Activated CD8-positive, alpha-beta T cell treated with anti-CD3 and anti-CD28 coated beads, Interleukin-2, amount 10 ng/mL, durations not matched to agents 7 days and 5 days (primary cell): ENCODE data around the gene SPTBN1. TPM values are rescaled to one million over a fixed set of nuclear protein-coding genes. Genes with fewer than 3 reads are reported as not detected.
"Not testable (repeated sequence)": the region's sequence is repeated elsewhere in the genome, so short reads cannot be mapped to it uniquely, and the experiment has no call there.

ENCODE experiments used
- ATAC-seq: fragments of 150-1000 bp; cut with Tn5 transposase; one replicate; pipeline ENCODE4 v1.10.0; 2021; ENCODE audit warnings: moderate library complexity
- CTCF ChIA-PET: fragments of 350-600 bp; sonication (Branson Sonifier 250); formaldehyde crosslinking; loops from one replicate; lab custom pipeline; 2021; ENCODE audit warnings: antibody characterized with exemption; lab: Charles Lee
- POLR2A ChIA-PET: fragments of 350-600 bp; sonication (Branson Sonifier 250); formaldehyde crosslinking; loops from one replicate; lab custom pipeline; 2021; ENCODE audit warnings: antibody characterized with exemption; lab: Charles Lee
- DNase-seq: peaks from one replicate; pipeline ENCODE4 v3.0.0-alpha.2; 2020
- H3K27ac Mint-ChIP-seq: one replicate; pipeline ENCODE4 v1.8.0; 2021; ENCODE audit warnings: mild to moderate bottlenecking, mixed read lengths
- H3K27me3 Mint-ChIP-seq: one replicate; pipeline ENCODE4 v1.8.0; 2021; ENCODE audit warnings: low read depth, mixed read lengths
- H3K36me3 Mint-ChIP-seq: one replicate; pipeline ENCODE4 v1.8.0; 2021; ENCODE audit warnings: low read depth, mixed read lengths
- H3K4me1 Mint-ChIP-seq: one replicate; pipeline ENCODE4 v1.8.0; 2021; ENCODE audit warnings: low read depth, mixed read lengths
- H3K4me3 Mint-ChIP-seq: one replicate; pipeline ENCODE4 v1.8.0; 2021; ENCODE audit warnings: mild to moderate bottlenecking, mixed read lengths
- H3K9me3 Mint-ChIP-seq: one replicate; pipeline ENCODE4 v1.8.0; 2022; ENCODE audit warnings: mixed read lengths; ENCODE audit not compliant: insufficient read depth
- total RNA-seq, 2 experiments: library from RNA; stranded (reverse); gene quantifications; one replicate each; pipeline ENCODE4 v1.2.3, GENCODE V29; 2021

SPTBN1 gene
- total RNA-seq, 2 experiments from 2014 or later, result 140 to 147 TPM

DNA sequence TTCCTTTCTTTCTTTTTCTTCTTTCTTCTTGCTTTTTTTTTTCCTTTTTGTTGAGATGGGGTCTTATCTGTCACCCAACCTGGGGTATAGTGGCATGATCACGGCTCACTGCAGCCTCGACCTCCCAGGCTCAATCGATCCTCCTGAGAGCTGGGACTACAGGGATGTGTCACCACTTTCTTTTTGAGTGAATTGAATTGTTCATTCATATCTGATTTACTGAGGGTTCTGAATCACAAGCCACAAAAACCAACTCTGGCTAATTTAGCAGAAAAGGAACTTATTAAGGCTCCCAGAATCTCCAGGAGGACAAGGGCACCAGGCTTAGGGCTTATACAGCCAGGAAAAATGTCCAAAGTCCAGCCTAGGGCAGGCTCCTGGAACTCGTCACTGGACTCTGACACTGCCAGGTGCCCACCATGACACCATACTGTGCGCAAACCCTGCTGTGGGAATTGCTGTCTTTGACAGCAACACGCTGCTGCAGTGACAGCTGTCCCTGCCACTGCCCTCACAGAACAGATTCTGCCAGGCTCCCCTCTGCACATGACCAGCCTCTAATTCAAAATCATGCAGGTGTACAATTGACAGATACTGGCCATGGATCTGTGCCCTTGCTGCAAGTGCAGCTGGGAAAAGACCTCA, 224.4 kb downstream of the SPTBN1 start:
- Mint-ChIP-seq H3K9me3 (no peaks in the 10 kb centered on the region), H3K36me3 (peaks cover 2% of the 10 kb centered on the region), H3K27ac (peak overlapping the region; percentile 79), H3K4me1 (peaks cover 60% of the 10 kb centered on the region), H3K4me3 (peak overlapping the region; percentile 68), H3K27me3 (peaks cover 20% of the 10 kb centered on the region)
- ChIA-PET POLR2A (interaction anchor here (0.7 kb wide), 1 partner anchor 626 kb away, joined by 3 read pairs; no protein-coding TSS in a partner anchor), CTCF (interaction anchor here (0.7 to 7.8 kb wide), 9 partner anchors 8 to 158 kb away, joined by 3 to 84 read pairs (median 4); no protein-coding TSS in a partner anchor)
- peak; percentile 75 for ATAC-seq
- DNase-seq, result peak; percentile 50

DNA sequence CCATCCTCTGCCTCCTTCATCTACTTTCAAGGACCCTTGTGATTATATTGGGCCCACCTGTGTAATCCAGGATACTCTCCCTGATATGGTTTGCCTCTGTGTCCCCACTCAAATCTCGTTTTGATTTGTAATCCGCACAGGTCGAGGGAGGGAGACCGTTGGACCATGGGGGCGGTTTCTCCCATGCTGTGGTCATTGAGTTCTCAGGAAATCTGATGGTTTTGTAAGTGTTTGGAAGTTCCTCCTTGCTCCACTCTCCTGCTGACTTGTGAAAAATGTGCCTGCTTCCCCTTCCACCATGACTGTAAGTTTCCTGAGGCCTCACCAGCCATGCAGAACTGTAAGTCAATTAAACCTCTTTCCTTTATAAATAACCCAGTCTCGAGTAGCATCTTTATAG, 225.3 kb downstream of the SPTBN1 start:
- Mint-ChIP-seq H3K36me3 (peaks cover 2% of the 10 kb centered on the region), H3K4me3 (no peak overlapping the region), H3K9me3 (no peaks in the 10 kb centered on the region), H3K27me3 (peaks cover 16% of the 10 kb centered on the region), H3K27ac (peak overlapping the region; percentile 21), H3K4me1 (peaks cover 57% of the 10 kb centered on the region)
- ChIA-PET POLR2A (interaction anchor here (0.5 kb wide), 1 partner anchor 122 kb away, joined by 3 read pairs; no protein-coding TSS in a partner anchor), CTCF (interaction anchor here (0.7 to 7.8 kb wide), 6 partner anchors 9 to 159 kb away, joined by 3 to 84 read pairs (median 4); no protein-coding TSS in a partner anchor)
- no peak for ATAC-seq
- no peak for DNase-seq

- DNase-seq (no peak), ATAC-seq (no peak)
- Mint-ChIP-seq H3K4me1 (peaks cover 59% of the 10 kb centered on the region), H3K4me3 (no peak overlapping the region), H3K27ac (no peak overlapping the region), H3K9me3 (no peaks in the 10 kb centered on the region), H3K36me3 (peaks cover 2% of the 10 kb centered on the region), H3K27me3 (peaks cover 4% of the 10 kb centered on the region)
- ChIA-PET POLR2A (no interaction called here), CTCF (interaction anchor here (1.5 to 1.9 kb wide), 3 partner anchors 9 to 21 kb away, joined by 5 to 12 read pairs (median 8); no protein-coding TSS in a partner anchor)
These were observed 227.5 kb downstream of the SPTBN1 start for GRCh38 chr2:54683596-54683995.

DNA sequence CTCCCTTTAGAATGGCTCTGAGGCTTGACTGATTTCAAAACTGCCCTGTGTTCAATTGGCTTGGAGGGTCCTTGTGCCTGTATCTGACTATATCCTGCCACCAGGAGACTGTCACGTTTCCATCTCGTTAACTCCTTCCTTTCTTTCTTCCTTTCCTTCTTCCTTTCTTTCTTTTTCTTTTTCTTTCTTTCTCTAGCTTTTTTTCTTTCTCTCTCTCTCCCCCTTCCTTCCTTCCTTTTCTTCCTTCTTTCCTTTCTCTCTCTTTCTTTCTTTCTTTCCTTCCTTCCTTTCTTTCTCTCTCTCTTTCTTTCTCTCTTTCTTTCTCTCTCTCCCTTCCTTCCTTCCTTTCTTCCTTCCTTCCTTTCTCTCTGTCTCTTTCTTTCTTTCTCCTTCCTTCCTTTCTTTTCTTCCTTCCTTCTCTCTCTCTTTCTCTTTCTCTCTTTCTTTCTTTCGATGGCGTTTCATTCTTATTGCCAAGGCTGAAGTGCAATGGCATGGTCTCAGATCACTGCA, 229.2 kb downstream of the SPTBN1 start:
- peaks cover 3% of the 10 kb centered on the region for H3K9me3 Mint-ChIP-seq
- DNase-seq (no peak), ATAC-seq (no peak)
- CTCF ChIA-PET, result interaction anchor here (0.7 to 2.1 kb wide), 3 partner anchors 19 to 149 kb away, joined by 3 to 6 read pairs (median 3); no protein-coding TSS in a partner anchor
- H3K4me1 Mint-ChIP-seq, result peaks cover 50% of the 10 kb centered on the region
- H3K27ac Mint-ChIP-seq, result no peak overlapping the region
- no peak overlapping the region for H3K4me3 Mint-ChIP-seq
- H3K36me3 Mint-ChIP-seq, result peaks cover 2% of the 10 kb centered on the region
- POLR2A ChIA-PET, result no interaction called here
- peaks cover 9% of the 10 kb centered on the region for H3K27me3 Mint-ChIP-seq

GRCh38 chr2:54687595-54688152, 231.5 kb downstream of the SPTBN1 start:
- CTCF ChIA-PET, result interaction anchor here (1.9 kb wide), 1 partner anchor 17 kb away, joined by 10 read pairs; no protein-coding TSS in a partner anchor
- ATAC-seq (no peak), DNase-seq (no peak)
- Mint-ChIP-seq H3K36me3 (no peaks in the 10 kb centered on the region), H3K4me1 (peaks cover 34% of the 10 kb centered on the region), H3K27me3 (peaks cover 9% of the 10 kb centered on the region), H3K27ac (no peak overlapping the region), H3K9me3 (peaks cover 3% of the 10 kb centered on the region), H3K4me3 (no peak overlapping the region)
- POLR2A ChIA-PET, result no interaction called here

- POLR2A ChIA-PET, result no interaction called here
- H3K4me3 Mint-ChIP-seq, result no peak overlapping the region
- peaks cover 3% of the 10 kb centered on the region for H3K9me3 Mint-ChIP-seq
- ATAC-seq (no peak), DNase-seq (no peak)
- peaks cover 9% of the 10 kb centered on the region for H3K27me3 Mint-ChIP-seq
- H3K36me3 Mint-ChIP-seq, result no peaks in the 10 kb centered on the region
- H3K4me1 Mint-ChIP-seq, result peaks cover 18% of the 10 kb centered on the region
- H3K27ac Mint-ChIP-seq, result no peak overlapping the region
- CTCF ChIA-PET, result interaction anchor here (0.9 to 2.9 kb wide), 4 partner anchors 8 to 26 kb away, joined by 3 to 13 read pairs (median 7); no protein-coding TSS in a partner anchor
These were observed 235.5 kb downstream of the SPTBN1 start for GRCh38 chr2:54691445-54692135.

GRCh38 chr2:54692556-54692955, 236.4 kb downstream of the SPTBN1 start:
- no peak overlapping the region for H3K27ac Mint-ChIP-seq
- peaks cover 13% of the 10 kb centered on the region for H3K27me3 Mint-ChIP-seq
- CTCF ChIA-PET, result interaction anchor here (1.1 to 2.9 kb wide), 4 partner anchors 9 to 585 kb away, joined by 3 to 13 read pairs (median 7); no protein-coding TSS in a partner anchor
- DNase-seq (no peak), ATAC-seq (no peak)
- peaks cover 3% of the 10 kb centered on the region for H3K9me3 Mint-ChIP-seq
- no peak overlapping the region for H3K4me3 Mint-ChIP-seq
- POLR2A ChIA-PET, result no interaction called here
- no peaks in the 10 kb centered on the region for H3K36me3 Mint-ChIP-seq
- H3K4me1 Mint-ChIP-seq, result peaks cover 13% of the 10 kb centered on the region

GRCh38 chr2:54695378-54695777, 239.3 kb downstream of the SPTBN1 start:
- Mint-ChIP-seq H3K9me3 (no peaks in the 10 kb centered on the region), H3K4me1 (peaks cover 1% of the 10 kb centered on the region), H3K27ac (no peak overlapping the region), H3K27me3 (peaks cover 12% of the 10 kb centered on the region), H3K4me3 (no peak overlapping the region), H3K36me3 (no peaks in the 10 kb centered on the region)
- POLR2A ChIA-PET, result no interaction called here
- DNase-seq, result no peak
- CTCF ChIA-PET, result interaction anchor here (1.3 kb wide), 1 partner anchor 30 kb away, joined by 3 read pairs; no protein-coding TSS in a partner anchor
- ATAC-seq, result no peak

GRCh38 chr2:54697934-54698333, 241.8 kb downstream of the SPTBN1 start:
- Mint-ChIP-seq H3K27ac (no peak overlapping the region), H3K4me1 (no peaks in the 10 kb centered on the region), H3K4me3 (no peak overlapping the region), H3K36me3 (no peaks in the 10 kb centered on the region), H3K9me3 (no peaks in the 10 kb centered on the region), H3K27me3 (peaks cover 24% of the 10 kb centered on the region)
- ChIA-PET POLR2A (interaction anchor here (1.2 kb wide), 1 partner anchor 34 kb away, joined by 3 read pairs; no protein-coding TSS in a partner anchor), CTCF (interaction anchor here (1.2 to 2.2 kb wide), 3 partner anchors 32 to 591 kb away, joined by 4 to 8 read pairs (median 4); no protein-coding TSS in a partner anchor)
- DNase-seq, result no peak
- ATAC-seq, result no peak

DNA sequence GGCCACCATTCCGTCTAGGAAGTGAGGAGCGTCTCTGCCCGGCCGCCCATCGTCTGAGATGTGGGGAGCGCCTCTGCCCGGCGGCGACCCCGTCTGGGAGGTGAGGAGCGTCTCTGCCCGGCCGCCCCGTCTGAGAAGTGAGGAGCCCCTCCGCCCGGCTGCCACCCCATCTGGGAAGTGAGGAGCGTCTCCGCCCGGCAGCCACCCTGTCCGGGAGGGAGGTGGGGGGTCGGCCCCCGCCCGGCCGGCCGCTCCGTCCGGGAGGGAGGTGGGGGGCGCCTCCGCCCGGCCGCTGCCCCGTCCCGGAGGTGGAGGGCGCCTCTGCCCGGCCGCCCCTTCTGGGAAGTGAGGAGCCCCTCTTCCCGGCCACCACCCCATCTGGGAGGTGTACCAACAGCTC, 242.8 kb downstream of the SPTBN1 start:
- ATAC-seq, DNase-seq, H3K9me3 Mint-ChIP-seq, H3K36me3 Mint-ChIP-seq, H3K4me1 Mint-ChIP-seq, H3K27ac Mint-ChIP-seq, H3K4me3 Mint-ChIP-seq, POLR2A ChIA-PET: not testable (repeated sequence)
- peaks cover 24% of the 10 kb centered on the region for H3K27me3 Mint-ChIP-seq
- CTCF ChIA-PET, result interaction anchor here (2.2 kb wide), 1 partner anchor 33 kb away, joined by 8 read pairs; no protein-coding TSS in a partner anchor

DNA sequence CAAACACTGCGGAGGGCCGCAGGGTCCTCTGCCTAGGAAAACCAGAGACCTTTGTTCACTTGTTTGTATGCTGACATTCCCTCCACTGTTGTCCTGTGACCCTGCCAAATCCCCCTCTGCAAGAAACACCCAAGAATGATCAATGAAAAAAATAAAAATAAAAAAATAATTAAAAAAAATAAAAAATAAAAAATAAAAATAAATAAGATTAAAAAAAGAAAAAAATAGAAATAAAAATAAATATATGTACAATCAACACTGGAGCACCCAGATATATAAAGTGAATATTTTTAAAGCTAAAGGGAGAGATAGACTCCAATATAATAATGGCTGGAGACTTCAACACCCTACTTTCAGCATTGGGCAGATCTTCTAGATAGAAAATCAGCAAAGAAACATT, 243.5 kb downstream of the SPTBN1 start:
- Mint-ChIP-seq H3K4me3 (no peak overlapping the region), H3K27ac (no peak overlapping the region), H3K27me3 (peaks cover 24% of the 10 kb centered on the region), H3K36me3 (no peaks in the 10 kb centered on the region), H3K9me3 (no peaks in the 10 kb centered on the region), H3K4me1 (no peaks in the 10 kb centered on the region)
- CTCF ChIA-PET, result interaction anchor here (1.5 kb wide), 1 partner anchor 34 kb away, joined by 7 read pairs; no protein-coding TSS in a partner anchor
- POLR2A ChIA-PET, result no interaction called here
- no peak for ATAC-seq
- DNase-seq, result no peak
